Measurements from ENCODE around the gene PPIL6. TPM values are rescaled to one million over a fixed set of nuclear protein-coding genes. Genes with fewer than 3 reads are reported as not detected.

The PPIL6 gene
- total RNA-seq (2014; rRNA removed; shearing (Covaris generic)), result 2.8 and 4.2 TPM in 2 replicates

GRCh38 chr6:109440331-109441068, at the start of gene PPIL6, which contains the start of gene SMPD2:
Gene PPIL6 (minus strand): TSS chr6:109440628. CDS start chr6:109440590, 38 bp downstream.
Gene SMPD2 (plus strand): TSS chr6:109440724. CDS start chr6:109441122, 398 bp downstream.
- in situ Hi-C loops (cut with HindIII; ENCODE audit: low sequenced_read_pairs), result no loop called here
- DNase-seq (ENCODE audit: low spot score), result peak; percentile 86

DNA sequence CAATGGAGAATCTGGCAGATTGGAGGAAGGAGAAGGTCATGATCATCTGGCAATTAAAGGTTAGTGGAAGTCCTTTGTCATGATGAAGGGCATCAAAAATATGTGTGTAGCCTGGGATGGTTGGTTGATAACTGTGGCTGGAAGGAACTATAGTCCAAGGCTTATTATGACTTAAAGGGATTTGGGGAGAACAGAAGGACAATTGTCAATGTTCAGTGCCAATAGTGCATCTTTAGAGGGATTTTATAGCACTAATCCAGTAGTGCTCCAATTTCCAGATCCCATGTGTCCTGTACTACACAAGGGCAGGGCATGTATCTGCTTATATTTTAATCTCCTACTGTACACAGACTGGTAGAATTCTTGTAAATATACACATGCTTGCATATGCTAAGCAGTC, 47.6 kb upstream of the PPIL6 start:
- in situ Hi-C loops (cut with HindIII; ENCODE audit: low sequenced_read_pairs), result no loop called here
- DNase-seq (ENCODE audit: low spot score), result no peak

- in situ Hi-C loops (cut with HindIII; ENCODE audit: low sequenced_read_pairs), result no loop called here
- DNase-seq (ENCODE audit: low spot score), result no peak
Measured at GRCh38 chr6:109486068-109486467, 45.6 kb upstream of the PPIL6 start.

DNA sequence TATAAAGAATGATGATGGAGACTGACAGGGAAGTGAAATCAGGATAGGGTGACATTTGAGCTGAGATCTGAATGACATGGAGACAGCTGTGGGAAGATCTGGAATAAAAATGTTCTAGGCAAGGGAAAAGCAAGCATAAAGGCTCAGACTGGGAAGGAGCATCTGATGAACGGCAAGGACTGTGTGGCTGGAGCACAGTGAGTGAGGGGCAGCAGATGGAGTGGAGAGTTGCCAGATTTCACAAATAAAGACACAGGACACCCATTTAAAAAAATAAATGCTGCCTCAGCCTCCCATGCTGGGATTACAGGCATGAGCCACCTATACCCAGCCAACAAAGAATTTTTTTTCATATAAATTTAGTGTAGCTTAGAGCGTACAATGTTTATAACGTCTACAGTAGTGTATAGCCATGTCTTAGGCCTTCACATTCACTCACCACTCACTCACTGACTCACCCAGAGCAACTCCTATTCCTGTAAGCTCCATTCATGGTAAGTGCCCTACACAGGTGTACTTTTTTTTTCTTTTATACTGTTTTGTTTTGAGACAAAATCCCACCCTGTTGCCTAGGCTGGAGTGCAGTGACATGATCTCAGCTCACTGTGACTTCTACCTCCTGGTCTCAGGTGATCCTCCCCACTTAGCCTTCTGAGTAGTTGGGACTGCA, 45.0 kb upstream of the PPIL6 start:
- no peak for DNase-seq (ENCODE audit: low spot score)
- in situ Hi-C loops (cut with HindIII; ENCODE audit: low sequenced_read_pairs), result no loop called here

GRCh38 chr6:109484122-109484521, 43.7 kb upstream of the PPIL6 start:
- in situ Hi-C loops (cut with HindIII; ENCODE audit: low sequenced_read_pairs), result no loop called here
- DNase-seq (ENCODE audit: low spot score), result peak; percentile 29

- in situ Hi-C loops (cut with HindIII; ENCODE audit: low sequenced_read_pairs), result no loop called here
Measured at GRCh38 chr6:109483735-109484057, 43.3 kb upstream of the PPIL6 start.

GRCh38 chr6:109482905-109483734, 42.7 kb upstream of the PPIL6 start, which contains the start of gene ZBTB24:
Gene ZBTB24 (minus strand): TSS chr6:109483219. CDS start chr6:109482026, 1,193 bp downstream.
- DNase-seq (ENCODE audit: low spot score), result peak; percentile 89
- in situ Hi-C loops (cut with HindIII; ENCODE audit: low sequenced_read_pairs), result no loop called here

More at GRCh38 chr6:109483735-109484057, 43.3 kb upstream of the PPIL6 start:
- peak; percentile 34 for DNase-seq (ENCODE audit: low spot score)

GRCh38 chr6:109480993-109481480, 40.6 kb upstream of the PPIL6 start:
- in situ Hi-C loops (cut with HindIII; ENCODE audit: low sequenced_read_pairs), result no loop called here
- DNase-seq (ENCODE audit: low spot score), result no peak

GRCh38 chr6:109478841-109479624, 38.6 kb upstream of the PPIL6 start:
- DNase-seq (ENCODE audit: low spot score), result no peak
- in situ Hi-C loops (cut with HindIII; ENCODE audit: low sequenced_read_pairs), result no loop called here

DNA sequence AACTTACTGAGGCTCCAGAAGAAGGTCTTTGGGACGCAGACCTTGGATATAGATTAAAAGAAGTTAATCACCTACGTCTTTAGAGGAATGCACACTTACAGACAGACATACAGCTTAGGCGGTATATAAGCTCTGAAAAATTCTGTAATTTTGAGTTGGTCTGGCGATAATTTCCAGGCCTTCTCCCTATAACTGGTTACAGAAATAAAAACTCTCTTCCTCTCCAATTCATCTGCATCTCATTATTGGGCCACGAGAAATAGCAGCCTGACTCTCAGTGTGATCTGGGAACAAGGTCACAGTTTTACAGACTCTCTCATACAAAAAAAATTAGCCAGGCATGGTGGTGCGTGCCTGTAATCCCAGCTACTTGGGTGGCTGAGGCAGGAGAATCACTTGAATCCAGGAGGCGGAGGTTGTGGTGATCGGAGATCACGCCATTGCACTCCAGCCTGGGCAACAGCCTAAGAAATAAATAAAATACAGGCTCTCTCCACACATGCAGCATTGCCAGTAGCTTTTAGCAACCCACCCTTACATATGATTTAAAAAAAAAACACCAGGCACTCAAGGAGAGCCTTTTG, 37.9 kb upstream of the PPIL6 start:
- DNase-seq (ENCODE audit: low spot score), result no peak
- in situ Hi-C loops (cut with HindIII; ENCODE audit: low sequenced_read_pairs), result no loop called here

GRCh38 chr6:109477725-109478124, 37.3 kb upstream of the PPIL6 start:
- DNase-seq (ENCODE audit: low spot score), result no peak
- in situ Hi-C loops (cut with HindIII; ENCODE audit: low sequenced_read_pairs), result no loop called here

DNA sequence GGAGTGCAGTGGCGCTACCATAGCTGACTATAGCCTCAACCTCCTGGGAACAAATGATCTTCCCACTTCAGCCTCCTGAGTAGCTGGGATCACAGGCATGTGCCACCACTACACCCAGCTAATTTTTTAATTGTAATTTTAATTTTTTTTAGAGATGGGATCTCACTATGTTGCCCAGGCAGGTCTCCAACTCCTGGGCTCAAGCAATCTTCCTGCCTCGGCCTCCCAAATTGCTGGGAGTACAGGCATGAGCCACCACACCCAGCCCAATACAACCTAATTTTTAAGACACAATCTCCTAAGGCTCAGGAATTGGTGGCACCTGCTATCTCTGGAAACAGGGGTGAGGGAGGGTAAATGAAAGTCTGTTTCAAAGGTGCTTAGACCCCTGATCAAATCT, 36.8 kb upstream of the PPIL6 start:
- DNase-seq (ENCODE audit: low spot score), result no peak
- in situ Hi-C loops (cut with HindIII; ENCODE audit: low sequenced_read_pairs), result no loop called here

- in situ Hi-C loops (cut with HindIII; ENCODE audit: low sequenced_read_pairs), result no loop called here
Measured at GRCh38 chr6:109475625-109476024, 35.2 kb upstream of the PPIL6 start.

GRCh38 chr6:109474995-109475394, 34.6 kb upstream of the PPIL6 start:
- no peak for DNase-seq (ENCODE audit: low spot score)
- in situ Hi-C loops (cut with HindIII; ENCODE audit: low sequenced_read_pairs), result no loop called here

More at GRCh38 chr6:109475625-109476024, 35.2 kb upstream of the PPIL6 start:
- DNase-seq (ENCODE audit: low spot score), result no peak

DNA sequence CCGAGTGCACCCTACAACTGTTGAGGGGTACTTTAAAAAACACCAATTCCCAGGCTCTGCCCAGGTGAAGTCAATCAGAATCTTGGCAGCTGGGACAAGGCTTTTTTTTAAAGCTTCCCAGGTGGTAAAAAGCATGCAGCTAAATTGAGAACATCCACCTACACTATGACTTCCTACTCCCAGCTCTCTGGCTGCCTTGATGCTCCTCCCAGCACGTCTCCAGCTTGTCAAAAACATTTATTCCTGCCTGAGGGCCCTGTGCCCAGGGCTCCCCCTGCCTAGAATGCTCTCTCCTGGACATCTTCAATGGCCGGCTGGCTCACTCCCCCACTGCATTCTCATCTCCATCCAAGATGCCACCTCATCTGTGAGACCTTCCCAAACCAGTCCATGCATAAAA, 32.7 kb upstream of the PPIL6 start:
- in situ Hi-C loops (cut with HindIII; ENCODE audit: low sequenced_read_pairs), result no loop called here
- DNase-seq (ENCODE audit: low spot score), result no peak

- DNase-seq (ENCODE audit: low spot score), result no peak
- in situ Hi-C loops (cut with HindIII; ENCODE audit: low sequenced_read_pairs), result no loop called here
Measured at GRCh38 chr6:109472132-109472995, 31.9 kb upstream of the PPIL6 start.

- in situ Hi-C loops (cut with HindIII; ENCODE audit: low sequenced_read_pairs), result no loop called here
- DNase-seq (ENCODE audit: low spot score), result no peak
Measured at GRCh38 chr6:109471105-109471810, 30.8 kb upstream of the PPIL6 start.

Data from G401 (cell line).